T-cell (primary cell): ENCODE data around the gene MINDY1. TPM values are rescaled to one million over a fixed set of nuclear protein-coding genes. Genes with fewer than 3 reads are reported as not detected.
A peak's percentile ranks its signal among the peaks of the same experiment; 100 is the strongest.

ENCODE experiments used
- ATAC-seq, 4 experiments: fragments of 200-7000 bp in 3 of 4; fragments of 150-1000 bp in 1 of 4; cut with Tn5 transposase; replicated peaks in 1 of 4; 1 replicate in 3 of 4; 2 replicates in 1 of 4; pipeline ENCODE4 v1.10.0; 2021; ENCODE audit warnings: moderate library complexity in 3 of 4, mild to moderate bottlenecking in 2 of 4, moderate number of reproducible peaks in 1 of 4
- CTCF ChIA-PET, 2 donors: fragments of 300-600 bp; sonication (Branson Sonifier 250); formaldehyde crosslinking; loops; one replicate each; lab custom pipeline; 2022; ENCODE audit warnings: antibody characterized with exemption in 2 of 2; lab: Charles Lee
- POLR2A ChIA-PET, 2 donors: fragments of 300-600 bp; sonication (Branson Sonifier 250); formaldehyde crosslinking; loops; one replicate each; lab custom pipeline; 2022; ENCODE audit warnings: antibody characterized with exemption in 2 of 2; lab: Charles Lee
- DNase-seq, 35 experiments: peaks; one replicate each; pipeline versions ENCODE4 v3.0.0 to v3.0.0-alpha.2; 2013 to 2023
- H3K27ac ChIP-seq: one replicate; pipeline ENCODE4 v1.5.1; 2013; ENCODE audit warnings: low read length
- H3K27me3 ChIP-seq, 2 experiments: replicated peaks in 1 of 2; 1 replicate in 1 of 2; 2 replicates in 1 of 2; pipeline versions ENCODE4 v1.6.1 to v1.7.0; 2013; ENCODE audit warnings: low read length in 1 of 2, mixed read lengths in 1 of 2; ENCODE audit not compliant: control insufficient read depth in 2 of 2, insufficient read depth in 2 of 2; ENCODE audit errors: extremely low read depth in 1 of 2
- H3K36me3 ChIP-seq, 2 donors: 1 replicate in 1 of 2; 2 replicates in 1 of 2; pipeline versions ENCODE4 v1.6.1 to v1.7.0; 2013; ENCODE audit warnings: low read length in 1 of 2; ENCODE audit not compliant: control insufficient read depth in 2 of 2, insufficient read depth in 1 of 2; ENCODE audit errors: extremely low read depth in 1 of 2
- H3K4me1 ChIP-seq, 2 experiments: 1 replicate in 1 of 2; 2 replicates in 1 of 2; pipeline versions ENCODE4 v1.6.1 to v1.7.0; 2013; ENCODE audit warnings: low read length in 2 of 2, mixed read lengths in 1 of 2; ENCODE audit not compliant: insufficient read depth in 2 of 2, control insufficient read depth in 1 of 2; ENCODE audit errors: extremely low read depth in 1 of 2
- H3K4me3 ChIP-seq, 2 donors: 1 replicate in 1 of 2; 2 replicates in 1 of 2; pipeline versions ENCODE4 v1.5.1 to v1.7.0; 2013; ENCODE audit warnings: mild to moderate bottlenecking in 2 of 2, low read length in 1 of 2, moderate library complexity in 1 of 2; ENCODE audit not compliant: control insufficient read depth in 1 of 2; ENCODE audit errors: extremely low read depth in 1 of 2
- H3K9me3 ChIP-seq: 2 replicates; pipeline ENCODE4 v1.7.0; 2013
- H3K27ac Mint-ChIP-seq, 2 donors: one replicate each; pipeline ENCODE4 v1.8.0; 2020 to 2021; ENCODE audit warnings: mild to moderate bottlenecking in 2 of 2, mixed read lengths in 2 of 2
- H3K27me3 Mint-ChIP-seq, 2 donors: one replicate each; pipeline ENCODE4 v1.8.0; 2021 to 2022; ENCODE audit warnings: mixed read lengths in 2 of 2
- H3K36me3 Mint-ChIP-seq: one replicate; pipeline ENCODE4 v1.8.0; 2021; ENCODE audit warnings: mixed read lengths
- H3K4me1 Mint-ChIP-seq, 3 donors: one replicate each; pipeline ENCODE4 v1.8.0; 2020 to 2022; ENCODE audit warnings: mixed read lengths in 3 of 3, mild to moderate bottlenecking in 1 of 3
- H3K4me3 Mint-ChIP-seq, 3 donors: one replicate each; pipeline ENCODE4 v1.8.0; 2020 to 2022; ENCODE audit warnings: mild to moderate bottlenecking in 3 of 3, mixed read lengths in 3 of 3, moderate library complexity in 3 of 3
- H3K9me3 Mint-ChIP-seq, 3 donors: one replicate each; pipeline ENCODE4 v1.8.0; 2020 to 2022; ENCODE audit warnings: mixed read lengths in 3 of 3
- WGBS: methylation state at CpG from one replicate; pipeline ENCODE4 v1.1.5; 2013; ENCODE audit warnings: missing lambda C conversion rate; ENCODE audit not compliant: insufficient coverage; 5-methylcytosine and 5-hydroxymethylcytosine counted together
- total RNA-seq, 35 experiments: library from RNA in 6 of 35; stranded (reverse) in 6 of 35; fragments of 120-200 nt in 1 of 35; gene quantifications; one replicate each; pipeline versions ENCODE4 v1.2.1 to v1.2.4 and lab custom pipeline; 2013 to 2026

MINDY1 gene
- total RNA-seq, 5 donors from 2014 or later (not counting 1 experiment from before 2014, with no cell fraction given) = 15.3 to 26.8 (median 19.0) TPM

DNA sequence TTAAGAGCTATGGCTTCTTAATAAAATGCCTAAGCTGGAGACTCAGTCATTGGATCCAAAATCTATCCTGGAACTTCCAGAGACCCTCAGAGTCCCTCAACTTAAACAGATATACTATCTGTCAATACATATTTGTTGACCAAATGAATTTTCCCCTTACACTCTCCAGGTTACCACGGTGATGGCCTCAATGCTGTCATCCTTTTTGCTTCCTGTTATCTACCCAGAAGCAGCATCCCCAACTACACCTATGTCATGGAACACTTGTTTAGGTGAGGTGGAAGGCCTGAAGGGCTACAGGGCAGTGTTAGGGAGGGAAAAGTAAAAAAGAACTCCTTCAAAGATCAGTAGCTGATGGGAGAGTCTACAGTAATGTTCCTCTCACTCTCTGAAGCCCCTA, 36.5 kb upstream of the MINDY1 start:
- ChIA-PET CTCF (interaction anchor here in 1 of 2 donors (0.6 to 1.8 kb wide), 3 partner anchors 19 to 57 kb away, joined by 3 to 7 read pairs (median 3); partner anchors contain the start of gene GABPB2), POLR2A (no interaction called here)
- Histone ChIP-seq H3K36me3 (peaks cover 0 to 5% of the 10 kb centered on the region in 2 donors), H3K9me3 (no peaks in the 10 kb centered on the region), H3K27me3 (no peaks in the 10 kb centered on the region), H3K27ac (no peak overlapping the region), H3K4me1 (peaks cover 4 to 20% of the 10 kb centered on the region in 2 experiments), H3K4me3 (no peak overlapping the region)
- no peak for DNase-seq
- Mint-ChIP-seq H3K36me3 (peaks cover 10% of the 10 kb centered on the region), H3K4me1 (peaks cover 31 to 38% (median 32%) of the 10 kb centered on the region in 3 donors), H3K27ac (peak overlapping the region; percentile 50 to 68), H3K9me3 (no peaks in the 10 kb centered on the region), H3K4me3 (no peak overlapping the region), H3K27me3 (no peaks in the 10 kb centered on the region)
- WGBS = no CpG with 5 or more reads among the region's 1 CpG
- ATAC-seq = no peak

DNA sequence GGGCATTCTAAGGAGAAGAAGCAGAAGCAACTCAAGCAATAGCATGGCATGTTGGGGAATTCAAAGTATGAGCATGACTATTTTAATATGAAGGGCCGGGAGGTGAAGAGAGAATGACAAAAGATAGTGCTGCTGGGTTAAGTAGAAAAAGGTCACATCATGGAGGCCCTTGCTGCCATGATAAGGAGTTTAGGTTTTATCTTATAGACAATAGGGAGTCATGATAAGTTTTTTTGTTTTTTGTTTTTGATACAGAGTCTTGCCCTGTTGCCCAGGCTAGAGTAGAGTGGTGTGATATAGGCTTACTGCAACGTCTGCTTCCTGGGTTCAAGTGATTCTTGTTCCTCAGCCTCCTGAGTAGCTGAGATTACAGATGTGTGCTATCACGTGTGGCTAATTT, 32.8 kb upstream of the MINDY1 start:
- Histone ChIP-seq H3K36me3 (peaks cover 0 to 13% of the 10 kb centered on the region in 2 donors), H3K9me3 (no peaks in the 10 kb centered on the region), H3K27ac (no peak overlapping the region), H3K4me3 (no peak overlapping the region), H3K27me3 (no peaks in the 10 kb centered on the region), H3K4me1 (peaks cover 0 to 3% of the 10 kb centered on the region in 2 experiments)
- CTCF ChIA-PET = interaction anchor here in 1 of 2 donors (1.1 kb wide), 1 partner anchor 35 kb away, joined by 6 read pairs; no protein-coding TSS in a partner anchor
- no peak for DNase-seq
- Mint-ChIP-seq H3K27ac (no peak overlapping the region), H3K4me3 (no peak overlapping the region), H3K9me3 (no peaks in the 10 kb centered on the region), H3K4me1 (peaks cover 23 to 34% (median 24%) of the 10 kb centered on the region in 3 donors), H3K27me3 (no peaks in the 10 kb centered on the region), H3K36me3 (peaks cover 20% of the 10 kb centered on the region)
- no peak for ATAC-seq
- 97% methylated on average over 3 of the region's 3 CpGs for WGBS
- POLR2A ChIA-PET = no interaction called here

GRCh38 chr1:151037032-151037431, 30.3 kb upstream of the MINDY1 start:
- Mint-ChIP-seq H3K4me1 (peaks cover 9 to 20% (median 11%) of the 10 kb centered on the region in 3 donors), H3K4me3 (no peak overlapping the region), H3K27me3 (no peaks in the 10 kb centered on the region), H3K9me3 (no peaks in the 10 kb centered on the region), H3K36me3 (peaks cover 24% of the 10 kb centered on the region), H3K27ac (peak overlapping the region in 1 of 2 donors; percentile 72)
- Histone ChIP-seq H3K27ac (no peak overlapping the region), H3K4me1 (no peaks in the 10 kb centered on the region), H3K4me3 (no peak overlapping the region), H3K27me3 (no peaks in the 10 kb centered on the region), H3K9me3 (no peaks in the 10 kb centered on the region), H3K36me3 (peaks cover 5 to 24% of the 10 kb centered on the region in 2 donors)
- ChIA-PET CTCF (no interaction called here), POLR2A (no interaction called here)
- 100% methylated on average over 3 of the region's 6 CpGs for WGBS
- DNase-seq = no peak
- no peak for ATAC-seq

GRCh38 chr1:151036356-151036755, 29.7 kb upstream of the MINDY1 start, which contains the start of gene BNIPL:
TSS of gene BNIPL (plus strand) at chr1:151036586. CDS start at chr1:151036726, 140 bp downstream.
- Histone ChIP-seq H3K36me3 (peaks cover 5 to 26% of the 10 kb centered on the region in 2 donors), H3K27me3 (no peaks in the 10 kb centered on the region), H3K4me1 (no peaks in the 10 kb centered on the region), H3K9me3 (no peaks in the 10 kb centered on the region), H3K4me3 (no peak within 1 kb of the TSS), H3K27ac (no peak within 1 kb of the TSS)
- Mint-ChIP-seq H3K4me3 (no peak within 1 kb of the TSS), H3K27ac (peak within 1 kb of the TSS; percentile 63 to 82), H3K36me3 (peaks cover 28% of the 10 kb centered on the region), H3K9me3 (no peaks in the 10 kb centered on the region), H3K4me1 (peaks cover 9 to 20% (median 11%) of the 10 kb centered on the region in 3 donors), H3K27me3 (no peaks in the 10 kb centered on the region)
- no CpG with 5 or more reads among the region's 2 CpGs for WGBS
- DNase-seq (no peak), ATAC-seq (no peak)
- POLR2A ChIA-PET = no interaction called here
- CTCF ChIA-PET = no interaction called here

GRCh38 chr1:151035167-151035566, 28.5 kb upstream of the MINDY1 start:
- no peaks in the 10 kb centered on the region for H3K9me3 ChIP-seq
- Mint-ChIP-seq H3K4me3 (no peak overlapping the region), H3K36me3 (peaks cover 37% of the 10 kb centered on the region), H3K27ac (peak overlapping the region; percentile 60 to 73), H3K27me3 (no peaks in the 10 kb centered on the region), H3K4me1 (peaks cover 9 to 20% (median 11%) of the 10 kb centered on the region in 3 donors), H3K9me3 (no peaks in the 10 kb centered on the region)
- no peaks in the 10 kb centered on the region for H3K27me3 ChIP-seq
- ChIA-PET POLR2A (no interaction called here), CTCF (interaction anchor here in 1 of 2 donors (1.4 kb wide), 1 partner anchor 65 kb away, joined by 10 read pairs; no protein-coding TSS in a partner anchor)
- no peaks in the 10 kb centered on the region for H3K4me1 ChIP-seq
- no CpG with 5 or more reads among the region's 3 CpGs for WGBS
- peaks cover 8 to 37% of the 10 kb centered on the region in 2 donors for H3K36me3 ChIP-seq
- no peak for ATAC-seq
- H3K27ac ChIP-seq = no peak overlapping the region
- no peak for DNase-seq
- no peak overlapping the region for H3K4me3 ChIP-seq

- DNase-seq (no peak), ATAC-seq (no peak)
- H3K27ac Mint-ChIP-seq = no peak overlapping the region
- H3K4me3 Mint-ChIP-seq = no peak overlapping the region
- Histone ChIP-seq H3K9me3 (no peaks in the 10 kb centered on the region), H3K4me3 (no peak overlapping the region), H3K4me1 (no peaks in the 10 kb centered on the region), H3K27me3 (no peaks in the 10 kb centered on the region), H3K27ac (no peak overlapping the region), H3K36me3 (peaks cover 10 to 57% of the 10 kb centered on the region in 2 donors)
- H3K36me3 Mint-ChIP-seq = peaks cover 50% of the 10 kb centered on the region
- H3K4me1 Mint-ChIP-seq = peaks cover 9 to 17% (median 10%) of the 10 kb centered on the region in 3 donors
- H3K27me3 Mint-ChIP-seq = no peaks in the 10 kb centered on the region
- 97% methylated on average over 3 of the region's 8 CpGs for WGBS
- POLR2A ChIA-PET = interaction anchor here (0.5 to 1.0 kb wide), 2 partner anchors 13 to 15 kb away, joined by 9 read pairs; partner anchors contain the start of gene C1orf56 (in 1 of the 2)
- CTCF ChIA-PET = interaction anchor here in 1 of 2 donors (0.6 to 0.7 kb wide), 2 partner anchors 8 to 828 kb away, joined by 3 to 4 read pairs; no protein-coding TSS in a partner anchor
- no peaks in the 10 kb centered on the region for H3K9me3 Mint-ChIP-seq
Measured at GRCh38 chr1:151032164-151032563, 25.5 kb upstream of the MINDY1 start.
